ENCODE data around the gene ESD.

ESD gene

GRCh38 chr13:46753137-46753536 lies 43.8 kb downstream of the ESD start:
- Histone ChIP-seq H3K9me3 (no peaks in the 10 kb centered on the region), H3K4me1 (ENCODE audit: control insufficient read depth in 1 of 2, insufficient read depth in 1 of 2, low read depth in 1 of 2, low read length in 1 of 2) (peaks cover 12 to 14% of the 10 kb centered on the region in 2 experiments), H3K27me3 (no peaks in the 10 kb centered on the region), H3K36me3 (peaks cover 20% of the 10 kb centered on the region), H3K4me3 (ENCODE audit: low read depth in 1 of 2, low read length in 1 of 2) (no peak overlapping the region), H3K27ac (no peak overlapping the region)
- TF ChIP-seq CTCF (IDR thresholded peaks at IDR 0.05) = no peak

- no peaks in the 10 kb centered on the region for H3K27me3 ChIP-seq
- peaks cover 10 to 11% of the 10 kb centered on the region in 2 experiments for H3K4me1 ChIP-seq (ENCODE audit: control insufficient read depth in 1 of 2, insufficient read depth in 1 of 2, low read depth in 1 of 2, low read length in 1 of 2)
- TF ChIP-seq CTCF (IDR thresholded peaks at IDR 0.05) = no peak
- no peak overlapping the region for H3K4me3 ChIP-seq (ENCODE audit: low read depth in 1 of 2, low read length in 1 of 2)
- no peak overlapping the region for H3K27ac ChIP-seq
- H3K9me3 ChIP-seq = no peaks in the 10 kb centered on the region
- H3K36me3 ChIP-seq = peaks cover 24% of the 10 kb centered on the region
Measured at GRCh38 chr13:46751811-46752635, 44.9 kb downstream of the ESD start.

- Histone ChIP-seq H3K27me3 (no peaks in the 10 kb centered on the region), H3K27ac (no peak overlapping the region), H3K4me1 (ENCODE audit: control insufficient read depth in 1 of 2, insufficient read depth in 1 of 2, low read depth in 1 of 2, low read length in 1 of 2) (peaks cover 9 to 10% of the 10 kb centered on the region in 2 experiments), H3K9me3 (no peaks in the 10 kb centered on the region), H3K4me3 (ENCODE audit: low read depth in 1 of 2, low read length in 1 of 2) (no peak overlapping the region), H3K36me3 (peaks cover 24% of the 10 kb centered on the region)
- TF ChIP-seq CTCF (IDR thresholded peaks at IDR 0.05) = no peak
Measured at GRCh38 chr13:46749951-46750350, 47.0 kb downstream of the ESD start.

GRCh38 chr13:46748300-46748699 lies 48.7 kb downstream of the ESD start:
- Histone ChIP-seq H3K4me3 (ENCODE audit: low read depth in 1 of 2, low read length in 1 of 2) (no peak overlapping the region), H3K9me3 (no peaks in the 10 kb centered on the region), H3K4me1 (ENCODE audit: control insufficient read depth in 1 of 2, insufficient read depth in 1 of 2, low read depth in 1 of 2, low read length in 1 of 2) (peaks cover 9 to 10% of the 10 kb centered on the region in 2 experiments), H3K27me3 (no peaks in the 10 kb centered on the region), H3K27ac (no peak overlapping the region), H3K36me3 (peaks cover 24% of the 10 kb centered on the region)
- no peak for TF ChIP-seq CTCF (IDR thresholded peaks at IDR 0.05)

GRCh38 chr13:46747031-46747820 lies 49.7 kb downstream of the ESD start:
- no peak for TF ChIP-seq CTCF (IDR thresholded peaks at IDR 0.05)
- H3K9me3 ChIP-seq = no peaks in the 10 kb centered on the region
- H3K4me3 ChIP-seq (ENCODE audit: low read depth in 1 of 2, low read length in 1 of 2) = no peak overlapping the region
- H3K27me3 ChIP-seq = no peaks in the 10 kb centered on the region
- no peak overlapping the region for H3K27ac ChIP-seq
- peaks cover 24% of the 10 kb centered on the region for H3K36me3 ChIP-seq
- peaks cover 8 to 9% of the 10 kb centered on the region in 2 experiments for H3K4me1 ChIP-seq (ENCODE audit: control insufficient read depth in 1 of 2, insufficient read depth in 1 of 2, low read depth in 1 of 2, low read length in 1 of 2)

Data from neutrophil (primary cell).